ENCODE results near the gene SH2B3.

Gene SH2B3

DNA sequence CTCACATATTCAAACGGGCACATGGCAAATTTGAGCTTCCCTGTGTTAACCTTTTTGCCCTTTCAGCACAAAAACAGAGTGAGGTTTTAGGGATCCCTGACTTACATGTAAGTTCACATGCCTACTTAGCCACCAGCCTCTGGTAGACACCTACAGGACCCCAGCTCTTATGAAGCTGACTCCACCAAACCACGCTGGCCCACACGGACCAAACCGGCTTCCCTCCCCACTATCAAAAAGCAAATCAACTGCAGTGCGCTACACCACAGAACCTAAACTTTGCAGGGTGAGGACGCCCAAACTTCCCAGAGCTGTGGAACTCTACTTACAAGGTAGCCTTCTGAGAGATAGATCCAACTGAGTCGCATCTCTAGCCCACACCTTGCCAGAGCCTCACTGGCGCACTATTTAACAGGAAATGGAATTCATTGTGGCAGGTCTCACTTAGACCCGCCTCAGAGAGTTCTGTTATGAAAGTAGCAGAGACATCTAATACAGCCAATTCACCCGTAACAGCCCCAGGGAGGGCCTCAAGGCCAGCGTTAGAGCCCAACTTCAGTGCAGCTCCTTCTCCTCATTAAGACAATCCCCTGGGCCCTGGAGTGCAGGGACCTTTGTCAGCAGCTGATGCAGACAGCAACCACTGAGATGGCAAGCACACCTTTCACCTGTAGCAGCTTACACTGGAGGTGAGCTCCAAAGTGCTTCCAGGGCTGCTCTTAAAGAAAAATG, 49.2 kb downstream of the SH2B3 start:
- TF ChIP-seq, protein P1, sequence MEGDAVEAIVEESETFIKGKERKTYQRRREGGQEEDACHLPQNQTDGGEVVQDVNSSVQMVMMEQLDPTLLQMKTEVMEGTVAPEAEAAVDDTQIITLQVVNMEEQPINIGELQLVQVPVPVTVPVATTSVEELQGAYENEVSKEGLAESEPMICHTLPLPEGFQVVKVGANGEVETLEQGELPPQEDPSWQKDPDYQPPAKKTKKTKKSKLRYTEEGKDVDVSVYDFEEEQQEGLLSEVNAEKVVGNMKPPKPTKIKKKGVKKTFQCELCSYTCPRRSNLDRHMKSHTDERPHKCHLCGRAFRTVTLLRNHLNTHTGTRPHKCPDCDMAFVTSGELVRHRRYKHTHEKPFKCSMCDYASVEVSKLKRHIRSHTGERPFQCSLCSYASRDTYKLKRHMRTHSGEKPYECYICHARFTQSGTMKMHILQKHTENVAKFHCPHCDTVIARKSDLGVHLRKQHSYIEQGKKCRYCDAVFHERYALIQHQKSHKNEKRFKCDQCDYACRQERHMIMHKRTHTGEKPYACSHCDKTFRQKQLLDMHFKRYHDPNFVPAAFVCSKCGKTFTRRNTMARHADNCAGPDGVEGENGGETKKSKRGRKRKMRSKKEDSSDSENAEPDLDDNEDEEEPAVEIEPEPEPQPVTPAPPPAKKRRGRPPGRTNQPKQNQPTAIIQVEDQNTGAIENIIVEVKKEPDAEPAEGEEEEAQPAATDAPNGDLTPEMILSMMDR (IDR thresholded peaks at IDR 0.05; ENCODE audit: low read length), result no peak
- H3K27me3 ChIP-seq (replicated peaks; ENCODE audit: insufficient read depth, low read length), result no peaks in the 10 kb centered on the region
- no peaks in the 10 kb centered on the region for H3K36me3 ChIP-seq (replicated peaks; ENCODE audit: insufficient read depth, low read length)
- no peak overlapping the region for H3K9ac ChIP-seq (ENCODE audit: low read length)
- H3K27ac ChIP-seq (ENCODE audit: low read length), result no peak overlapping the region
- no peak overlapping the region for H2AFZ ChIP-seq (ENCODE audit: low read length)
- no peaks in the 10 kb centered on the region for H3K9me3 ChIP-seq (replicated peaks; ENCODE audit: insufficient read depth, low read length)
- no peaks in the 10 kb centered on the region; the same call in 1 of the 2 replicates for H3K79me2 ChIP-seq (ENCODE audit: low read length)
- H3K4me2 ChIP-seq (ENCODE audit: low read depth, low read length), result no peak overlapping the region
- no peaks in the 10 kb centered on the region for H3K4me1 ChIP-seq (ENCODE audit: low read length)
- no peaks in the 10 kb centered on the region for H4K20me1 ChIP-seq (ENCODE audit: insufficient read depth, low read length)
- no peaks in the 10 kb centered on the region for H3F3A ChIP-seq (ENCODE audit: insufficient read depth, low read length)
- DNase-seq, result no peak
- H3K4me3 ChIP-seq (ENCODE audit: low read length), result no peak overlapping the region
- H3K9me2 ChIP-seq (replicated peaks; ENCODE audit: insufficient read depth, low read length), result no peaks in the 10 kb centered on the region

- Histone ChIP-seq H3K4me2 (ENCODE audit: low read depth, low read length) (no peak overlapping the region), H3F3A (ENCODE audit: insufficient read depth, low read length) (no peaks in the 10 kb centered on the region), H4K20me1 (ENCODE audit: insufficient read depth, low read length) (no peaks in the 10 kb centered on the region), H3K27me3 (replicated peaks; ENCODE audit: insufficient read depth, low read length) (no peaks in the 10 kb centered on the region), H3K79me2 (ENCODE audit: low read length) (no peaks in the 10 kb centered on the region; the same call in 1 of the 2 replicates), H3K4me3 (ENCODE audit: low read length) (no peak overlapping the region), H3K27ac (ENCODE audit: low read length) (no peak overlapping the region), H3K9me2 (replicated peaks; ENCODE audit: insufficient read depth, low read length) (no peaks in the 10 kb centered on the region), H3K9ac (ENCODE audit: low read length) (no peak overlapping the region), H3K4me1 (ENCODE audit: low read length) (no peaks in the 10 kb centered on the region), H3K36me3 (replicated peaks; ENCODE audit: insufficient read depth, low read length) (no peaks in the 10 kb centered on the region), H3K9me3 (replicated peaks; ENCODE audit: insufficient read depth, low read length) (no peaks in the 10 kb centered on the region), H2AFZ (ENCODE audit: low read length) (no peak overlapping the region)
- no peak for TF ChIP-seq EZH2 (optimal IDR thresholded peaks at IDR 0.05; ENCODE audit: low read depth, low read length)
- no peak for TF ChIP-seq EZH2phosphoT487 (IDR thresholded peaks at IDR 0.05; ENCODE audit: low read length)
- TF ChIP-seq, protein P1 (IDR thresholded peaks at IDR 0.05; ENCODE audit: low read length), result no peak
- DNase-seq, result no peak
Observed at GRCh38 chr12:111455448-111456320, 50.0 kb downstream of the SH2B3 start.

- Histone ChIP-seq H3F3A (ENCODE audit: insufficient read depth, low read length) (no peaks in the 10 kb centered on the region), H3K36me3 (replicated peaks; ENCODE audit: insufficient read depth, low read length) (no peaks in the 10 kb centered on the region), H3K4me1 (ENCODE audit: low read length) (no peaks in the 10 kb centered on the region), H3K4me2 (ENCODE audit: low read depth, low read length) (no peak overlapping the region), H3K4me3 (ENCODE audit: low read length) (no peak overlapping the region), H3K9me3 (replicated peaks; ENCODE audit: insufficient read depth, low read length) (no peaks in the 10 kb centered on the region), H3K9ac (ENCODE audit: low read length) (no peak overlapping the region), H2AFZ (ENCODE audit: low read length) (no peak overlapping the region), H3K27ac (ENCODE audit: low read length) (no peak overlapping the region), H3K9me2 (replicated peaks; ENCODE audit: insufficient read depth, low read length) (no peaks in the 10 kb centered on the region), H3K79me2 (ENCODE audit: low read length) (no peaks in the 10 kb centered on the region), H4K20me1 (ENCODE audit: insufficient read depth, low read length) (no peaks in the 10 kb centered on the region), H3K27me3 (replicated peaks; ENCODE audit: insufficient read depth, low read length) (no peaks in the 10 kb centered on the region)
- TF ChIP-seq EZH2phosphoT487 (IDR thresholded peaks at IDR 0.05; ENCODE audit: low read length) (no peak), EZH2 (optimal IDR thresholded peaks at IDR 0.05; ENCODE audit: low read depth, low read length) (no peak)
- TF ChIP-seq, protein P1 (IDR thresholded peaks at IDR 0.05; ENCODE audit: low read length), result no peak
- DNase-seq, result no peak
Observed at GRCh38 chr12:111457071-111457470, 51.3 kb downstream of the SH2B3 start.
